Measurements from ENCODE around the gene CUEDC1.
A peak's percentile ranks its signal among the peaks of the same experiment; 100 is the strongest.

Gene CUEDC1

GRCh38 chr17:57902800-57903759, 52.1 kb downstream of the CUEDC1 start:
- DNase-seq = no peak

GRCh38 chr17:57902117-57902799, 53.0 kb downstream of the CUEDC1 start:
- DNase-seq = no peak
- TF ChIP-seq POLR2A (IDR thresholded peaks at IDR 0.05; ENCODE audit: low read length) (no peak), GATA1 (IDR thresholded peaks at IDR 0.05; ENCODE audit: low read depth, low read length) (no peak)

More at GRCh38 chr17:57902800-57903759, 52.1 kb downstream of the CUEDC1 start:
- TF ChIP-seq POLR2A (IDR thresholded peaks at IDR 0.05; ENCODE audit: low read length) = no peak
- TF ChIP-seq GATA1 (IDR thresholded peaks at IDR 0.05; ENCODE audit: low read depth, low read length) = no peak

- no peak for DNase-seq
- no peak for TF ChIP-seq GATA1 (IDR thresholded peaks at IDR 0.05; ENCODE audit: low read depth, low read length)
- no peak for TF ChIP-seq POLR2A (IDR thresholded peaks at IDR 0.05; ENCODE audit: low read length)
Observed at GRCh38 chr17:57900991-57901743, 54.0 kb downstream of the CUEDC1 start.

- TF ChIP-seq POLR2A (IDR thresholded peaks at IDR 0.05; ENCODE audit: low read length) (no peak), GATA1 (IDR thresholded peaks at IDR 0.05; ENCODE audit: low read depth, low read length) (no peak)
- DNase-seq = no peak
Observed at GRCh38 chr17:57899822-57900221, 55.4 kb downstream of the CUEDC1 start.

GRCh38 chr17:57899391-57899790, 55.8 kb downstream of the CUEDC1 start:
- TF ChIP-seq POLR2A (IDR thresholded peaks at IDR 0.05; ENCODE audit: low read length) (no peak), GATA1 (IDR thresholded peaks at IDR 0.05; ENCODE audit: low read depth, low read length) (no peak)
- no peak for DNase-seq

- TF ChIP-seq GATA1 (IDR thresholded peaks at IDR 0.05; ENCODE audit: low read depth, low read length) (no peak), POLR2A (IDR thresholded peaks at IDR 0.05; ENCODE audit: low read length) (no peak)
- no peak for DNase-seq
Observed at GRCh38 chr17:57898487-57899311, 56.5 kb downstream of the CUEDC1 start.

GRCh38 chr17:57895382-57896060, 59.7 kb downstream of the CUEDC1 start:
- DNase-seq = no peak

GRCh38 chr17:57894848-57895247, 60.4 kb downstream of the CUEDC1 start:
- no peak for DNase-seq
- TF ChIP-seq GATA1 (IDR thresholded peaks at IDR 0.05; ENCODE audit: low read depth, low read length) = no peak
- TF ChIP-seq POLR2A (IDR thresholded peaks at IDR 0.05; ENCODE audit: low read length) = no peak

More at GRCh38 chr17:57895382-57896060, 59.7 kb downstream of the CUEDC1 start:
- TF ChIP-seq POLR2A (IDR thresholded peaks at IDR 0.05; ENCODE audit: low read length) = no peak
- no peak for TF ChIP-seq GATA1 (IDR thresholded peaks at IDR 0.05; ENCODE audit: low read depth, low read length)

- peak in 1 of 2 experiments; percentile 42 for DNase-seq
- no peak for TF ChIP-seq GATA1 (IDR thresholded peaks at IDR 0.05; ENCODE audit: low read depth, low read length)
- TF ChIP-seq POLR2A (IDR thresholded peaks at IDR 0.05; ENCODE audit: low read length) = no peak
Observed at GRCh38 chr17:57892820-57893595, 62.2 kb downstream of the CUEDC1 start.

GRCh38 chr17:57892146-57892819, 62.9 kb downstream of the CUEDC1 start:
- peak; percentile 72 to 85 for DNase-seq
- TF ChIP-seq POLR2A (IDR thresholded peaks at IDR 0.05; ENCODE audit: low read length) = no peak
- TF ChIP-seq GATA1 (IDR thresholded peaks at IDR 0.05; ENCODE audit: low read depth, low read length) = no peak

- no peak for DNase-seq
- TF ChIP-seq POLR2A (IDR thresholded peaks at IDR 0.05; ENCODE audit: low read length) (no peak), GATA1 (IDR thresholded peaks at IDR 0.05; ENCODE audit: low read depth, low read length) (no peak)
Observed at GRCh38 chr17:57890857-57891232, 64.4 kb downstream of the CUEDC1 start.
